HG03064 (cell line): ENCODE data around the gene CAPZB.
A peak's percentile ranks its signal among the peaks of the same experiment; 100 is the strongest.

Experiments used
- ATAC-seq: cut with Tn5 transposase; IDR thresholded peaks from one replicate; pipeline ENCODE4 v1.9.1; 2021; ENCODE audit warnings: low read depth; ENCODE audit not compliant: unreplicated experiment

Gene CAPZB

GRCh38 chr1:19390901-19391595 lies 94.3 kb downstream of the CAPZB start:
- peak; percentile 45 for ATAC-seq

GRCh38 chr1:19390166-19390850 lies 95.0 kb downstream of the CAPZB start:
- peak; percentile 8 for ATAC-seq

- no peak for ATAC-seq
Measured at GRCh38 chr1:19388980-19389379, 96.4 kb downstream of the CAPZB start.

DNA sequence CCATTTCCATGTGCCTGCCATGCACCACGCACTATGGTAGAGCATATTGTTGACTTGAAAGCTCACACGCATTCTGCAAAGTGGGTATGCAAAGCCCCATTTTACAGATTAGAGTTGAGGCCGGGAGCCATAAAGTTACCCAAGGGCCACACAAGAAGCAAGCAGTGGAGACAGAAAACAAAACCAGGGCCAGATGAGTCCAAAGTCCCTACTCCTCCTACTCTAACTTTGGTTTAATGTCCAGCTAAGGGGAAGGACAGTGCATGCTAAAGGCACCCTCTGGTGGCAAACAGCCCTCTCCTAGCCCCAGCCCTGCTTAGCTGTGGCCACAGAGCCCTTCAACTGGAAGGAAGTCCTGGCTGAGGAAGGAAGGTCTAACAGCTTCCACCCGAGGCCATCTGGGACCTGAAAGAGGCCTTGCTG lies 98.3 kb downstream of the CAPZB start:
- no peak for ATAC-seq

GRCh38 chr1:19385869-19386591 lies 99.3 kb downstream of the CAPZB start:
- no peak for ATAC-seq

DNA sequence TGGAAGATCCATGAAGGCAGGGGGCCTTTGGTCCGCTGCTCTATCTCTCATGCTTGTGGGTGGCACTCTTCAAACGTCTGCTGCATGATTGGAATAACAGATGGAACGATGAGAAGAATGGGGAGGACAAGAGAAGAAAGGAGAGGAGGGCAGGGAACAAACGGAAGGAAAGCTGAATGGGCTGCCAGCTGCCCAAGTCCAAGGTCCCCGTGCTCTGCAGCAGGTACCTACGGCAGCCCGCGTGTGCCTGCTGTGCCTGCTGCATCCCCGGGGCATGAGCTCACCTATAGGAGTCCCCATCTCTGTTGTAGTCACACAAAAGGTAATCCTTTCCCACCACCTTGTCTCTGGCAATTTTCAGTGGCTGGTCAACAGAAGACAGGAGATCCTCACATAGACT lies 100.1 kb downstream of the CAPZB start:
- ATAC-seq: no peak

DNA sequence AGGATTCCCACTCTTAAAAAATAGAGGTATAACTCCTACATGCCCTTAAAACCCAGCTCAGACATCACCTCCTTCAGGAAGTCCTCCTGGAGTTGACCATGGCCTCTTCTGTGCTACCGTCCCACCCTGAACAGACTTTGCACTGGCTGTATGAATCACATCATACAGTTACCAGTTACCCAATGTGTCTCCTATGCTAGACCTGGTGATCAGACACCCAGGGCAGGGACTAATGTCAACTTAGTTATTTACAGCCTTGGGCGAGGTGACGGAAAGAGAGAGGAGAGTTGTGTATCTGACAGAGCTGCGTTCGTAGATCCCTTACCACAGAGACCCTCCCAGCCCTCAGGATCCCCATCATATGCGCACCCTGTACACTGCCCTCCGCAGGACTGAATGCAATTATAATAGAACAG lies 100.6 kb downstream of the CAPZB start:
- no peak for ATAC-seq

DNA sequence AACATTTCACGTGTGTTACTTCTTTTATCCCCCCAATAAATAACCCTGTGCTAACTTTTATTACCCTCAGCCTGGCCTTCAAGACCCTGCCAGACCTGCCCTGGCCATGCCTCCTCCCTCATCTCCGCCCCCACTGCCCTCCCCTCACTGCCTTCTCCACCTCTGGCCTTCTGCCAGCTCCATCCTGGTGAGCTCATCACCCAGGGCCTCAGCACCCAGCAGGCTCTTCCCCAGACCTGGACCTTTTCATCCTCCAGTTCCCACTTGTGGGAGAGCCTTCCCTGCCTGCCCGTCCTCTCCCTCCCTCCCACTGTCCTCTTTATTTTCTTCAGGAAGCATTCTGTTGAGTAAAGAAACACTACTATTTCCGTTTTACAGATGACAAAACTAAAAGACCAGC lies 101.2 kb downstream of the CAPZB start:
- no peak for ATAC-seq

DNA sequence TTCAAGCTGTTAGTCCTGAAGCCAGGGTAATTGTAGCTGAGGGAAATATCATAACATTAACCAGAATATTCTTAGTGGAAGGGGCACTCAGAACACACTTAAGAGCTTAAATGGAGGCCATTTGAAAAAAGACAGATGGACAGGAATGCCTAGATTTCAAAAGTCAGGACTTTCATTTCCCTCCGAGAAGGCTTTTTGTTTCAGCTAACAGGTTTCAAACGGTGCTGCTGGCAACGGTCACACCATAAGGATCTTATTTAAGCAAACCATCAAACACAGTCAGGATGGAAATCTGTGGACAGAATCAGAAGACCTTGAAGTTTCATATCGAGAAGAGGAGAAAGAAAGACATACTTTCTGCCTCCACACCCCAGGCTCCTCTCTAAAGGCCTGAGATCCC lies 103.1 kb downstream of the CAPZB start:
- ATAC-seq: no peak

DNA sequence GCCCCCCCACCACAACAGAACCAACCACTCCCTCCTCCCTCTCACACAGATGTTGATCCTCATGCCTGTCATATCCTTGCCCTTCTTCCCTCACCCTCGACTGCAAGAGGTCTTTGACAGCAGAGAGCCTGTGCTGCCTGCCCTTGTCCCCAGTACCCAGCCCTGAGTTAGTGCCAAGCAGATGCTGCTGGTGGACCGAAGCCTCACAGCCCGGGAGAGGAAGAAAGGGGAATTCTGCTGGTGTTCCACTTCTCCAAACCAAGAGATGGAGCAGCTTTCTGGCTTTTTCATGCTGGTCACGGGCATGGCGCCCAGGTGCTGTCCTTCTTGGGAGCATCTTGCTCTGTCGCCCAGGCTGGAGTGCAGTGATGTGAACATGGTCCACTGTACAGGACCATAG lies 104.1 kb downstream of the CAPZB start:
- ATAC-seq: no peak

GRCh38 chr1:19377812-19378718 lies 107.3 kb downstream of the CAPZB start:
- ATAC-seq: no peak

- ATAC-seq: no peak
Measured at GRCh38 chr1:19376428-19377372, 108.6 kb downstream of the CAPZB start.

DNA sequence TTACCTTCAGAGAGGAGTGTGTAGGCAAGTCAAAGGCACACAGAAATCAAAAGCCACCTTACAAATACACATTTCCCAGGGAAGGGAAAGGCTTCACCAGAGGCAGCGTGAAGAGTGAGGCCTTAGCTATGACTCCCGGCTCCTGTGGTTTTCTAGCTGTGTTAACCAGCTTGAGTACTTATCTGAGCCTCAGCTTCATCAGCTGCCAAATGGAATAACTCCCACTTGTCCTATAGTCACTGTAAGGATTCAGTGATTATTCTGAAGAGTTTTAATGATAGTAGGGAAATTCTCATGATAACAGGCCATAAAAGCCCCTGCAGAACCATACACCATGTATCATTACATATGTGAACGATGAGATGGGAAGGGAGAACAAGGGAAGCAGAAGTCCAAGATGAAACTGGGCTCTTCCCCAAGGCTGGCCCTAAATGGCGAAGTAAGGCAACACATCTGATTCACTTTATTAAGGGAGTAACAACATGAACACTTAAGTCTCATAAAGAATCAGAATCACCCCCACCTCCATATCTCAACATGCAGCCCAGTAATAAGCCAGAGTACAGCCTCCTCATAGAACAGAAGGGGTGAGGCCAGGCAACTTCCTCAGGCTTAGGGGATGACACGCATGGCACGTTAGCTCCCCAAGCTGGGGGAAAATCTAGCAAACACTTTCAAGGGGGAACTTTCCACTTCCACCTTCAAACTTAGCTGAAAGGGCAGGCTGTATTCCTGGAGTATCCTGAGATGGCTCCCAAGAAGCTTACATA lies 109.5 kb downstream of the CAPZB start:
- ATAC-seq: no peak

DNA sequence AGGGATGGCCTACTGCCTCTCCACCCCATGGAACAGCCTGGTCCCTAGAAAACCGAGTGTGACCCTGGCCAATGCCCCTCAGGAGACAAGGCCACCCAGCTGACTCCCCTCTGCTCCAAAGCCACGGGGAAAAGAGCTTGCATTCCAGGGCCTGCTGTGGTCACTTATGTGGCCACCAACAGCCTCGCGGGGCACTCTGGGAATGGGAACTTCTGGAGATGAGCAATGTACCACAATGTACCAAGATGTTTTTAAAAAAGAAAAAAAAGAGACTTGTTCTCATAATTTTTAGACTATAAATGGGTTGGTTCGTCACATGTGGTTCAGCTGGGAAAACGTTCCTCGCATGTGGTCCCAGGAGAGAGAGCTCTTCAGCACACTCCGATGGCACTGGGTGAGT lies 110.4 kb downstream of the CAPZB start:
- ATAC-seq: no peak

- ATAC-seq: no peak
Measured at GRCh38 chr1:19374083-19374801, 111.1 kb downstream of the CAPZB start.

GRCh38 chr1:19373211-19374082 lies 111.9 kb downstream of the CAPZB start:
- ATAC-seq: no peak

DNA sequence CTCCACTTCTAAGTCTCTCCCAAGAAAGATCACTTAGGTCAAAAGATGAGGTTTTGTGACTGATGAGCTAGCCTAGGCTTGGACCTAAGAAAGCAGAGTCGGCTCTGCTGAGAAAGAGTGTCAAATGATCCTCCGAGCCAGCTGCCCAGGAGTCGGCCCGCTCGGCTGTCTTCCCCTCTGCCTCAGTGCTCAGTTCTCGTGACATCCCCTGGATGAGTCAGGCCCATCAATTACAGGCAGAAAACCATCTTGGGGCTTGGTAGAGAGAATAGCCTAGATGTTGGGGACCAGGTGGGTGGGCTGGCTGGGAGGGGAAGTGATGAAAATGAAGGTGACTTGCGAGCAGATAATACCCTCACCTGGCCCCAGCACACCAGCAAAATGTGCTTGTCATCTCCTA lies 112.7 kb downstream of the CAPZB start:
- ATAC-seq: no peak
